NOMO-1 treated with dmso at 0.1 percent for 144 hours (cell line): Measurements from ENCODE around the gene MCC.
A peak's percentile ranks its signal among the peaks of the same experiment; 100 is the strongest.
"Not testable (repeated sequence)": the region's sequence is repeated elsewhere in the genome, so short reads cannot be mapped to it uniquely, and the experiment has no call there.

ENCODE experiments used
- DNase-seq: peaks from one replicate; lab custom pipeline; 2025; ENCODE audit not compliant: unreplicated experiment; lab: John Stamatoyannopoulos, UW

The MCC gene

GRCh38 chr5:113427871-113428574 is 60.2 kb downstream of the MCC start:
- no peak for DNase-seq

GRCh38 chr5:113425909-113426308 is 62.3 kb downstream of the MCC start:
- no peak for DNase-seq

GRCh38 chr5:113421693-113422092 is 66.6 kb downstream of the MCC start:
- DNase-seq: no peak

- DNase-seq: no peak
Observed at GRCh38 chr5:113405530-113405929, 82.7 kb downstream of the MCC start.

- no peak for DNase-seq
Observed at GRCh38 chr5:113404269-113404668, 84.0 kb downstream of the MCC start.

GRCh38 chr5:113397986-113398385 is 90.3 kb downstream of the MCC start:
- DNase-seq: not testable (repeated sequence)

GRCh38 chr5:113397046-113397445 is 91.2 kb downstream of the MCC start:
- DNase-seq: no peak

GRCh38 chr5:113394658-113395057 is 93.6 kb downstream of the MCC start:
- DNase-seq: no peak

- DNase-seq: no peak
Observed at GRCh38 chr5:113390224-113390623, 98.0 kb downstream of the MCC start.

GRCh38 chr5:113389116-113389515 is 99.1 kb downstream of the MCC start:
- no peak for DNase-seq

GRCh38 chr5:113387844-113388243 is 100.4 kb downstream of the MCC start:
- DNase-seq: no peak

GRCh38 chr5:113384782-113385285 is 103.4 kb downstream of the MCC start:
- no peak for DNase-seq

GRCh38 chr5:113382731-113383130 is 105.5 kb downstream of the MCC start:
- DNase-seq: no peak

GRCh38 chr5:113381791-113382190 is 106.5 kb downstream of the MCC start:
- no peak for DNase-seq

- no peak for DNase-seq
Observed at GRCh38 chr5:113380807-113381326, 107.4 kb downstream of the MCC start.

- DNase-seq: no peak
Observed at GRCh38 chr5:113379936-113380806, 108.1 kb downstream of the MCC start.

- no peak for DNase-seq
Observed at GRCh38 chr5:113378959-113379541, 109.2 kb downstream of the MCC start.

GRCh38 chr5:113378514-113378913 is 109.7 kb downstream of the MCC start:
- no peak for DNase-seq

GRCh38 chr5:113378081-113378480 is 110.2 kb downstream of the MCC start:
- DNase-seq: peak; percentile 18

- DNase-seq: no peak
Observed at GRCh38 chr5:113376640-113377039, 111.6 kb downstream of the MCC start.

- no peak for DNase-seq
Observed at GRCh38 chr5:113375480-113376060, 112.7 kb downstream of the MCC start.
